HEK293 (cell line): ENCODE results near the gene CRB3.

Experiments used
- CTCF ChIP-seq: fragments of 450-650 bp; formaldehyde crosslinking; IDR thresholded peaks from 2 replicates; pipeline ENCODE4 v1.5.1; 2016; ENCODE audit warnings: missing biosample characterization, missing genetic modification characterization
- ELK4 ChIP-seq: IDR thresholded peaks from 2 replicates; pipeline ENCODE4 v1.6.1; 2011; ENCODE audit warnings: mild to moderate bottlenecking, low read depth, low read length, borderline replicate concordance
- GLI2 ChIP-seq: fragments of 450-650 bp; formaldehyde crosslinking; IDR thresholded peaks from 2 replicates; pipeline ENCODE4; 2017; ENCODE audit warnings: missing biosample characterization, missing genetic modification characterization, low read depth, borderline replicate concordance
- ZBTB44 ChIP-seq: fragments of 450-650 bp; IDR thresholded peaks from 2 replicates; pipeline ENCODE4 v1.5.1; 2018; ENCODE audit warnings: missing biosample characterization, mild to moderate bottlenecking, missing genetic modification characterization
- ZIC2 ChIP-seq: fragments of 450-650 bp; formaldehyde crosslinking; IDR thresholded peaks from 2 replicates; pipeline ENCODE4 v1.5.1; 2016; ENCODE audit warnings: missing biosample characterization, missing genetic modification characterization
- ZNF112 ChIP-seq: fragments of 450-650 bp; formaldehyde crosslinking; IDR thresholded peaks from 2 replicates; pipeline ENCODE4 v1.5.0; 2017; ENCODE audit warnings: missing biosample characterization, missing genetic modification characterization
- ZNF274 ChIP-seq, 2 experiments: fragments of 200-500 bp in 1 of 2; fragments of 450-650 bp in 1 of 2; sonication (Bioruptor generic) in 1 of 2; formaldehyde crosslinking in 1 of 2; IDR thresholded peaks; 2 replicates each; pipeline versions ENCODE4 v1.5.1 to v1.6.1; 2014 to 2016; ENCODE audit warnings: borderline replicate concordance in 1 of 2, inconsistent platforms in 1 of 2, low read length in 1 of 2, missing biosample characterization in 1 of 2, missing genetic modification characterization in 1 of 2
- ZNF280C ChIP-seq: fragments of 450-650 bp; formaldehyde crosslinking; IDR thresholded peaks from 2 replicates; pipeline ENCODE4 v1.5.1; 2016; ENCODE audit warnings: missing biosample characterization, missing genetic modification characterization
- ZNF311 ChIP-seq: fragments of 450-650 bp; formaldehyde crosslinking; IDR thresholded peaks from 2 replicates; pipeline ENCODE4 v1.5.1; 2017; ENCODE audit warnings: missing biosample characterization, missing genetic modification characterization, borderline replicate concordance
- ZNF335 ChIP-seq: fragments of 450-650 bp; formaldehyde crosslinking; conservative IDR thresholded peaks from 2 replicates; pipeline ENCODE4 v1.5.1; 2016; ENCODE audit warnings: missing biosample characterization, missing genetic modification characterization
- ZNF530 ChIP-seq: fragments of 450-650 bp; formaldehyde crosslinking; IDR thresholded peaks from 2 replicates; pipeline ENCODE4 v1.5.1; 2016; ENCODE audit warnings: low read depth, missing biosample characterization, missing genetic modification characterization
- ZNF549 ChIP-seq: fragments of 450-650 bp; IDR thresholded peaks from 2 replicates; pipeline ENCODE4 v1.5.1; 2018; ENCODE audit warnings: missing biosample characterization, missing genetic modification characterization, mild to moderate bottlenecking, inconsistent platforms, moderate library complexity

- TF ChIP-seq ELK4 (no peak), CTCF (tag by site-specific recombination) (no peak), ZNF274 (IDR thresholded peaks at IDR 0.05; ENCODE audit: low read length) (no peak), ZNF274 (tag by site-specific recombination; IDR thresholded peaks at IDR 0.05; ENCODE audit: borderline replicate concordance) (no peak), ZNF549 (no peak), ZIC2 (no peak), ZNF311 (tag by site-specific recombination) (no peak), ZNF112 (tag by site-specific recombination) (no peak), ZNF280C (no peak), ZNF335 (tag by site-specific recombination) (no peak), GLI2 (tag by site-specific recombination) (no peak), ZNF530 (no peak), ZBTB44 (no peak)
Observed at GRCh38 chr19:6439743-6440142, 24.3 kb upstream of the CRB3 start.
